Loucy (cell line): ENCODE results near the gene BCL11A.

Source experiments
- EZH2phosphoT487 ChIP-seq: fragments of 200-600 bp; IDR thresholded peaks from 2 replicates; pipeline ENCODE4 v1.6.1; 2018; ENCODE audit warnings: antibody characterized with exemption, mild to moderate bottlenecking, moderate library complexity, borderline replicate concordance
- TF ChIP-seq, protein P1 (sequence below): fragments of 200-600 bp; sonication (generic); conservative IDR thresholded peaks from 2 replicates; pipeline ENCODE4 v1.5.1; 2014; ENCODE audit warnings: mild to moderate bottlenecking, antibody characterized with exemption, low read length

DNA sequence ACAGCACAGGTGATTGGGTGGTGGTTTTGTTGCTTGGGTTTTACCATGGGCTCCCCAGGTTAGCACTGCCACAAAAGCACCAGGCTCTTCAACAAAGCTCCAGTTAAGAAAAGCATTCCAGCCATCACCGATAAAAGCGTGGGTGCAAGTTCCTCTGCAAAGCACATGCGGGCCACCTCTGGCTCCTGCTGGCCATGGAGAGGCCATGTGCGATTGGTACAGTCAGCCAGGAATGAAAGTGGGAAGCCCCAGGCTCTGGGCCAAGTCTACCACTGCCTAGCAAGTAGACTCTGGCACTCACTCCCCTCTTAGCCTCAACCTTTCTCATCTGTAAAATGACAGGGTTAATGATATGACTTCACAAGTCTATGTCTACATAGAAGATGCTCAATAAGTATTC is 36.0 kb downstream of the BCL11A start:
- TF ChIP-seq, protein P1, sequence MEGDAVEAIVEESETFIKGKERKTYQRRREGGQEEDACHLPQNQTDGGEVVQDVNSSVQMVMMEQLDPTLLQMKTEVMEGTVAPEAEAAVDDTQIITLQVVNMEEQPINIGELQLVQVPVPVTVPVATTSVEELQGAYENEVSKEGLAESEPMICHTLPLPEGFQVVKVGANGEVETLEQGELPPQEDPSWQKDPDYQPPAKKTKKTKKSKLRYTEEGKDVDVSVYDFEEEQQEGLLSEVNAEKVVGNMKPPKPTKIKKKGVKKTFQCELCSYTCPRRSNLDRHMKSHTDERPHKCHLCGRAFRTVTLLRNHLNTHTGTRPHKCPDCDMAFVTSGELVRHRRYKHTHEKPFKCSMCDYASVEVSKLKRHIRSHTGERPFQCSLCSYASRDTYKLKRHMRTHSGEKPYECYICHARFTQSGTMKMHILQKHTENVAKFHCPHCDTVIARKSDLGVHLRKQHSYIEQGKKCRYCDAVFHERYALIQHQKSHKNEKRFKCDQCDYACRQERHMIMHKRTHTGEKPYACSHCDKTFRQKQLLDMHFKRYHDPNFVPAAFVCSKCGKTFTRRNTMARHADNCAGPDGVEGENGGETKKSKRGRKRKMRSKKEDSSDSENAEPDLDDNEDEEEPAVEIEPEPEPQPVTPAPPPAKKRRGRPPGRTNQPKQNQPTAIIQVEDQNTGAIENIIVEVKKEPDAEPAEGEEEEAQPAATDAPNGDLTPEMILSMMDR: no peak
- TF ChIP-seq EZH2phosphoT487: no peak
